K562 (cell line): ENCODE data around the gene OR7C2. TPM values are rescaled to one million over a fixed set of nuclear protein-coding genes. Genes with fewer than 3 reads are reported as not detected.

ENCODE experiments used
- ATAC-seq: fragments of 200-7000 bp; cut with Tn5 transposase; 3 replicates; pipeline ENCODE4 v1.9.1; 2020; ENCODE audit warnings: moderate library complexity
- BruUV-seq: library from RNA; stranded (reverse); fragments of 400-500 nt; replicated peaks from 2 replicates; lab custom pipeline; 2021; lab: Mats Ljungman, UMichigan
- CTCF ChIA-PET: fragments of 300-600 bp; formaldehyde crosslinking; extraction: SDS; loops from one replicate; lab custom pipeline; 2021; ENCODE audit warnings: low intra/inter-chr PET ratio; lab: Yijun Ruan, JAX
- POLR2A ChIA-PET: fragments of 300-600, 350-650 bp; sonication (Branson Sonifier 250); formaldehyde crosslinking; extraction: SDS; loops from one replicate; lab custom pipeline; 2021; ENCODE audit warnings: antibody characterized with exemption, inconsistent platforms; lab: Yijun Ruan, JAX
- DNase-seq, 4 experiments: peaks; one replicate each; pipeline versions ENCODE4 v3.0.0 to v3.0.0-alpha.2; 2011 to 2018; ENCODE audit warnings: low spot score in 3 of 4, mixed read lengths in 3 of 4; ENCODE audit errors: extremely low read depth in 1 of 4
- FAIRE-seq: peaks from 2 replicates; lab custom pipeline; 2011; peaks lifted over from hg19 to GRCh38; lab: Jason Lieb, UNC
- H2AFZ ChIP-seq: 2 replicates; pipeline ENCODE4 v1.6.0; 2011; ENCODE audit warnings: low read depth, low read length, control low read depth, inconsistent platforms
- H3K27ac ChIP-seq: fragments of 200-600 bp; 3 replicates; pipeline ENCODE4 v1.8.0; 2011; ENCODE audit warnings: low read depth, mild to moderate bottlenecking, control low read depth, inconsistent platforms, low read length, moderate library complexity, mixed read lengths; ENCODE audit errors: extremely low read depth
- H3K27me3 ChIP-seq, 2 experiments: fragments of 300-600 bp in 1 of 2; 2 replicates in 1 of 2; 3 replicates in 1 of 2; pipeline versions ENCODE4 v1.6.0 to v1.8.0; 2011; ENCODE audit warnings: inconsistent platforms in 2 of 2, low read length in 2 of 2, mild to moderate bottlenecking in 1 of 2, mixed read lengths in 1 of 2, moderate library complexity in 1 of 2; ENCODE audit not compliant: control insufficient read depth in 2 of 2, insufficient read depth in 2 of 2
- H3K36me3 ChIP-seq: fragments of 300-600 bp; 3 replicates; pipeline ENCODE4 v1.8.0; 2011; ENCODE audit warnings: mild to moderate bottlenecking, low read length, inconsistent platforms; ENCODE audit not compliant: control insufficient read depth, insufficient read depth
- H3K4me1 ChIP-seq, 2 experiments: fragments of 200-600 bp in 1 of 2; replicated peaks in 1 of 2; 2 replicates in 1 of 2; 3 replicates in 1 of 2; pipeline versions ENCODE4 v1.5.1 to v1.8.0; 2011; ENCODE audit warnings: inconsistent platforms in 2 of 2, low read length in 2 of 2, mild to moderate bottlenecking in 1 of 2, mixed read lengths in 1 of 2, moderate library complexity in 1 of 2; ENCODE audit not compliant: control insufficient read depth in 2 of 2, insufficient read depth in 2 of 2
- H3K4me2 ChIP-seq: 2 replicates; pipeline ENCODE4 v1.6.1; 2011; ENCODE audit warnings: low read length, control low read depth, inconsistent platforms, mixed read lengths; ENCODE audit not compliant: insufficient read depth
- H3K4me3 ChIP-seq: fragments of 200-600 bp; sonication (generic), shearing (Covaris generic); 2 replicates; pipeline ENCODE4 v1.5.1; 2016; ENCODE audit warnings: control low read depth, inconsistent platforms
- H3K79me2 ChIP-seq: fragments of 200-600 bp; 3 replicates; pipeline ENCODE4 v1.8.0; 2011; ENCODE audit warnings: low read length, inconsistent platforms; ENCODE audit not compliant: control insufficient read depth, insufficient read depth
- H3K9ac ChIP-seq, 2 experiments: 2 replicates each; pipeline versions ENCODE4 v1.6.0 to v1.6.1; 2011; ENCODE audit warnings: low read depth in 2 of 2, low read length in 2 of 2, control low read depth in 1 of 2, inconsistent platforms in 1 of 2, mild to moderate bottlenecking in 1 of 2, mixed read lengths in 1 of 2; ENCODE audit not compliant: insufficient read depth in 1 of 2
- H3K9me1 ChIP-seq: one replicate; pipeline ENCODE4 v1.6.0; 2011; ENCODE audit warnings: inconsistent platforms, mild to moderate bottlenecking, low read length, moderate library complexity; ENCODE audit not compliant: control insufficient read depth, insufficient read depth
- H3K9me3 ChIP-seq: replicated peaks from 2 replicates; pipeline ENCODE4 v1.5.1; 2011; ENCODE audit warnings: low read depth, low read length, inconsistent platforms; ENCODE audit not compliant: control insufficient read depth, insufficient read depth
- H4K20me1 ChIP-seq: replicated peaks from 2 replicates; pipeline ENCODE4 v1.6.1; 2011; ENCODE audit warnings: low read length, inconsistent platforms, mixed read lengths; ENCODE audit not compliant: control insufficient read depth, insufficient read depth
- ELF1 ChIP-seq: fragments of 200-800 bp; sonication (Bioruptor generic); IDR thresholded peaks from 2 replicates; pipeline ENCODE4 v1.6.1; 2016; ENCODE audit warnings: missing genetic modification characterization, missing compliant biosample characterization
- GTF2E2 ChIP-seq: fragments of 200-800 bp; sonication (Bioruptor generic); IDR thresholded peaks from 2 replicates; pipeline ENCODE4 v1.6.1; 2016; ENCODE audit warnings: missing genetic modification characterization, missing compliant biosample characterization
- HNRNPL ChIP-seq: fragments of 200-400 bp; formaldehyde crosslinking; IDR thresholded peaks from 2 replicates; pipeline ENCODE4 v1.6.1; 2017; ENCODE audit warnings: low read depth, mild to moderate bottlenecking, low read length
- NBN ChIP-seq: fragments of 450-650 bp; IDR thresholded peaks from 2 replicates; pipeline ENCODE4 v1.6.1; 2016; ENCODE audit warnings: low read depth, mild to moderate bottlenecking
- NR1H2 ChIP-seq: sonication (generic); formaldehyde crosslinking; IDR thresholded peaks from 2 replicates; pipeline ENCODE4 v1.4.0; 2020; ENCODE audit warnings: mild to moderate bottlenecking, missing genetic modification reagents
- TBL1XR1 ChIP-seq, 2 experiments: IDR thresholded peaks; 2 replicates each; pipeline ENCODE4 v1.6.1; 2012; ENCODE audit warnings: improper control_type of control experiment in 2 of 2, low read length in 2 of 2, mild to moderate bottlenecking in 1 of 2
- XRCC3 ChIP-seq: fragments of 450-650 bp; IDR thresholded peaks from 2 replicates; pipeline ENCODE4 v1.6.1; 2017; ENCODE audit warnings: mild to moderate bottlenecking, moderate library complexity
- ZNF24 ChIP-seq: fragments of 450-650 bp; IDR thresholded peaks from 2 replicates; pipeline ENCODE4 v1.6.1; 2016
- WGBS: fragments of 100-300 bp; shearing (Covaris generic); methylation state at CpG from one replicate; pipeline ENCODE4 v1.1.6; 2016; ENCODE audit warnings: low coverage, mixed read lengths; ENCODE audit not compliant: insufficient coverage; ENCODE audit errors: missing lambda C conversion rate; 5-methylcytosine and 5-hydroxymethylcytosine counted together
- in situ Hi-C: fragments of 300-500 bp; cut with MboI; formaldehyde crosslinking; loops from 4 replicates; pipeline ENCODE4 v1.15.0; 2018; ENCODE audit warnings: inconsistent platforms, mixed read lengths
- intact Hi-C: fragments of 100-400 bp; cut with micrococcal nuclease; formaldehyde crosslinking; loops from 2 replicates; pipeline ENCODE4 v1.14.2; 2022
- polyA plus RNA-seq, 8 experiments: library from polyadenylated mRNA; depleted of rRNA in 4 of 8; stranded (reverse) in 5 of 8; unstranded in 3 of 8; fragments of >200 nt; fragmentation: Nextera tagmentation in 2 of 8; fragmentation: Illumina TruSeq in 1 of 8; extraction: Ambion mirVana in 2 of 8; extraction: Trizol in 1 of 8; gene quantifications; 2 replicates each; pipeline versions ENCODE4 v1.2.1 to v1.2.3, GENCODE V29; 2011 to 2014; ENCODE audit warnings: inconsistent platforms in 1 of 8, missing spikeins in 1 of 8
- total RNA-seq, 7 experiments: library from RNA; depleted of rRNA in 6 of 7; stranded (reverse); fragments of >200 nt in 6 of 7; fragmentation: Illumina TruSeq in 2 of 7; extraction: Trizol in 2 of 7; gene quantifications; 2 replicates each; pipeline versions ENCODE4 v1.2.1 to v1.2.3, GENCODE V29; 2011 to 2021; ENCODE audit warnings: low replicate concordance in 1 of 7
- TF ChIP-seq, protein P1 (sequence below), 2 experiments: fragments of 450-650 bp; IDR thresholded peaks; 2 replicates each; pipeline ENCODE4 v1.6.1; 2018; ENCODE audit warnings: mild to moderate bottlenecking in 2 of 2, low read depth in 1 of 2; ENCODE audit not compliant: partially characterized antibody in 2 of 2
- TF ChIP-seq, protein P2 (sequence below): fragments of 450-650 bp; IDR thresholded peaks from 2 replicates; pipeline ENCODE4 v1.6.1; 2016; ENCODE audit warnings: borderline replicate concordance

The OR7C2 gene
- total and polyA plus RNA-seq, 9 of the 15 experiments (the other 6 are each of a cell fraction or from before 2014, with no cell fraction given), result not detected

DNA sequence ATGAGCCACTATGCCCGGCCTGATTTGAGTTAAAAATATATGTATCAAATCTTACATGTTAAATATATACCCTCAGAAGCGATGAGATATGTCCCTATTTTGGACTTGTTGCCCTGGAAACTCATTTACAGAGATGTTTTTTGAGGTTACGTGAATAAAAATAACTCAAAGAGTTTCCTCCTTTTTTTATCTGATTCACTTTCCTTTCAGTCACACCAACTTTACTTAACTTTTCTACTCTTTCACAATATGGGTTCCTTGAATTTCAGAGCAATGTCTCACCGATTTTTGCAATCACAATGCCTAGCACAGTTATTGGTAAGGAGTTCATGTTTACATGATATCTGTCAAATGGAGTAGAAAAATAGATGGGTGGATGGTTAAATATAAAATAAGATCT lies 2.3 kb downstream of the OR7C2 start (continued):
- TF ChIP-seq, protein P1, sequence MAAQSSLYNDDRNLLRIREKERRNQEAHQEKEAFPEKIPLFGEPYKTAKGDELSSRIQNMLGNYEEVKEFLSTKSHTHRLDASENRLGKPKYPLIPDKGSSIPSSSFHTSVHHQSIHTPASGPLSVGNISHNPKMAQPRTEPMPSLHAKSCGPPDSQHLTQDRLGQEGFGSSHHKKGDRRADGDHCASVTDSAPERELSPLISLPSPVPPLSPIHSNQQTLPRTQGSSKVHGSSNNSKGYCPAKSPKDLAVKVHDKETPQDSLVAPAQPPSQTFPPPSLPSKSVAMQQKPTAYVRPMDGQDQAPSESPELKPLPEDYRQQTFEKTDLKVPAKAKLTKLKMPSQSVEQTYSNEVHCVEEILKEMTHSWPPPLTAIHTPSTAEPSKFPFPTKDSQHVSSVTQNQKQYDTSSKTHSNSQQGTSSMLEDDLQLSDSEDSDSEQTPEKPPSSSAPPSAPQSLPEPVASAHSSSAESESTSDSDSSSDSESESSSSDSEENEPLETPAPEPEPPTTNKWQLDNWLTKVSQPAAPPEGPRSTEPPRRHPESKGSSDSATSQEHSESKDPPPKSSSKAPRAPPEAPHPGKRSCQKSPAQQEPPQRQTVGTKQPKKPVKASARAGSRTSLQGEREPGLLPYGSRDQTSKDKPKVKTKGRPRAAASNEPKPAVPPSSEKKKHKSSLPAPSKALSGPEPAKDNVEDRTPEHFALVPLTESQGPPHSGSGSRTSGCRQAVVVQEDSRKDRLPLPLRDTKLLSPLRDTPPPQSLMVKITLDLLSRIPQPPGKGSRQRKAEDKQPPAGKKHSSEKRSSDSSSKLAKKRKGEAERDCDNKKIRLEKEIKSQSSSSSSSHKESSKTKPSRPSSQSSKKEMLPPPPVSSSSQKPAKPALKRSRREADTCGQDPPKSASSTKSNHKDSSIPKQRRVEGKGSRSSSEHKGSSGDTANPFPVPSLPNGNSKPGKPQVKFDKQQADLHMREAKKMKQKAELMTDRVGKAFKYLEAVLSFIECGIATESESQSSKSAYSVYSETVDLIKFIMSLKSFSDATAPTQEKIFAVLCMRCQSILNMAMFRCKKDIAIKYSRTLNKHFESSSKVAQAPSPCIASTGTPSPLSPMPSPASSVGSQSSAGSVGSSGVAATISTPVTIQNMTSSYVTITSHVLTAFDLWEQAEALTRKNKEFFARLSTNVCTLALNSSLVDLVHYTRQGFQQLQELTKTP (IDR thresholded peaks at IDR 0.05; ENCODE audit: low read depth in 1 of 2, partially characterized antibody in 2 of 2), result no peak
- TF ChIP-seq, all 486 proteins: peak for 0

DNA sequence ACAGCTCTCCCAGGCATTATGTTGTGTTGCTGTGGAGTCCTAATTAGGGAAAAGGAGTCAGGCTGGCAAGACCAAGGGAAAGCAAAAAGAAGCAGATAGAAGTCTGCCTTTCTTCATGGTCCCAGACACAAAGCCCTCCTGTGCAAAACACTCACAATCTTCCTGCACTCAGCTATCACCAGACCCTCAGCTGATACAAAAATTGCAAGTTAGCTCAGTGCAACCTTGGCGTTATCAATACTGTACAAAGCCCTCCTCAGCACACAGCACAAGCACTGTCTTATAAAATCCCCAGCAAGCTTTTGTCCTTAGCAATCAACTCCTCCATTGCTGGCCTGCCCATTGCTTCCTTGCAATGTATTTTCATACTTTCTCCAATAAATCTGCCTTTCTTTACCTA lies 3.2 kb downstream of the OR7C2 start:
- no peaks in the 10 kb centered on the region for H3K4me1 ChIP-seq
- H3K79me2 ChIP-seq, result no peaks in the 10 kb centered on the region
- H3K4me2 ChIP-seq, result no peak overlapping the region
- no peaks in the 10 kb centered on the region for H3K36me3 ChIP-seq
- H3K4me3 ChIP-seq, result no peak overlapping the region
- ChIA-PET POLR2A (interaction anchor here (0.6 kb wide), 1 partner anchor 27 kb away, joined by 3 read pairs; no protein-coding TSS in a partner anchor), CTCF (no interaction called here)
- H3K9me1 ChIP-seq, result no peaks in the 10 kb centered on the region
- BruUV-seq, result no TSS peak
- WGBS, result 0% methylated on average over 1 of the region's 1 CpG
- TF ChIP-seq ZNF24 (no peak), TBL1XR1 (IDR thresholded peaks at IDR 0.05; ENCODE audit: low read length in 2 of 2) (no peak), NBN (no peak), ELF1 (tag) (no peak), GTF2E2 (no peak), HNRNPL (no peak), NR1H2 (CRISPR knock-in tag) (no peak), XRCC3 (no peak)
- TF ChIP-seq, protein P2, sequence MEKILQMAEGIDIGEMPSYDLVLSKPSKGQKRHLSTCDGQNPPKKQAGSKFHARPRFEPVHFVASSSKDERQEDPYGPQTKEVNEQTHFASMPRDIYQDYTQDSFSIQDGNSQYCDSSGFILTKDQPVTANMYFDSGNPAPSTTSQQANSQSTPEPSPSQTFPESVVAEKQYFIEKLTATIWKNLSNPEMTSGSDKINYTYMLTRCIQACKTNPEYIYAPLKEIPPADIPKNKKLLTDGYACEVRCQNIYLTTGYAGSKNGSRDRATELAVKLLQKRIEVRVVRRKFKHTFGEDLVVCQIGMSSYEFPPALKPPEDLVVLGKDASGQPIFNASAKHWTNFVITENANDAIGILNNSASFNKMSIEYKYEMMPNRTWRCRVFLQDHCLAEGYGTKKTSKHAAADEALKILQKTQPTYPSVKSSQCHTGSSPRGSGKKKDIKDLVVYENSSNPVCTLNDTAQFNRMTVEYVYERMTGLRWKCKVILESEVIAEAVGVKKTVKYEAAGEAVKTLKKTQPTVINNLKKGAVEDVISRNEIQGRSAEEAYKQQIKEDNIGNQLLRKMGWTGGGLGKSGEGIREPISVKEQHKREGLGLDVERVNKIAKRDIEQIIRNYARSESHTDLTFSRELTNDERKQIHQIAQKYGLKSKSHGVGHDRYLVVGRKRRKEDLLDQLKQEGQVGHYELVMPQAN, result no peak
- H3K9ac ChIP-seq, result no peak overlapping the region
- DNase-seq (no peak), FAIRE-seq (no peak), ATAC-seq (no peak)
- in situ Hi-C loops, result no loop called here
- no peaks in the 10 kb centered on the region for H3K9me3 ChIP-seq
- no peak overlapping the region for H2AFZ ChIP-seq
- intact Hi-C loops, result no loop called here
- no peak overlapping the region for H3K27ac ChIP-seq
- no peaks in the 10 kb centered on the region; the same call in 1 of the 2 replicates for H4K20me1 ChIP-seq
- H3K27me3 ChIP-seq, result peaks cover 4 to 12% of the 10 kb centered on the region in 2 experiments; a peak in 3 of 5 replicates
